Measurements from ENCODE around the gene DPYSL4.

Gene DPYSL4

DNA sequence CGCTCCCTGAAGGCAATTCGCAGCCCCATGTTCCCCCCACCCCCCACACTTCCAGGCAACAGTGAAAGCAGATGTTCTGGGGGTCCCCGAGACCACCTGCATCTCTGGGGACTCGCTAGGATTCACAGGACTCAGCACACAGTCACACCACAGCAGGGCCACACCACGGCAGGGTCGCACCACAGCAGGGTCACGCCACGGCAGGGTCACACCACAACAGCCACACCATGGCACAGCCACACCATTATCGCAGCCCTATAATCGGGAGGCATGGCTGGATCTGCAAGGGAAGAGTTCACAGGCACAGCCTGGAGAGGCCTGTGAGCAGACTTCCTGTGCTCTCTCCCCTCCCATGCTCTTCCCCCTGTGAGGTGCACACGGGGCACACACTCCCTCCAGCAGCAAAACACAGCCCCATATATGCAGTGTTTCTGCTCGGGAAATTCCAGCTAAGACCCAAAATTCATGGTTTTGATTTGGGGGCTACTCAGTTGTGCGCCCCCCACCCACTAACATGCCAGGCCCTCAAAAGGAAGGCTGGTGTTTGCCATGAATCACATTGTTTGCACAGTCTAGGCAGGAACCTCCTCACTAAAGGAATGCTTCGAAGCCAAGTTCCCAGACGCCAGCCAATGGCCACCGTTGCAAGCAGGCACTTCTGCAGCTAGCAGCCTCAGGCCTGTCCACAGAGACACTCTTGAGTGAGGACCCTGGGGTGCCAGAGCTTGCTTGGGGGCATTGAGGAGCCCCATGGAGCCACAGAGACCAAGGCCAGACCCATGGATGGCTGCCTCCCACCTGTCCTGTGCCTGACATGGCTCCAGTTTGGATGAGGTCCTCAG, 7.0 kb upstream of the DPYSL4 start:
- no peak for DNase-seq

DNA sequence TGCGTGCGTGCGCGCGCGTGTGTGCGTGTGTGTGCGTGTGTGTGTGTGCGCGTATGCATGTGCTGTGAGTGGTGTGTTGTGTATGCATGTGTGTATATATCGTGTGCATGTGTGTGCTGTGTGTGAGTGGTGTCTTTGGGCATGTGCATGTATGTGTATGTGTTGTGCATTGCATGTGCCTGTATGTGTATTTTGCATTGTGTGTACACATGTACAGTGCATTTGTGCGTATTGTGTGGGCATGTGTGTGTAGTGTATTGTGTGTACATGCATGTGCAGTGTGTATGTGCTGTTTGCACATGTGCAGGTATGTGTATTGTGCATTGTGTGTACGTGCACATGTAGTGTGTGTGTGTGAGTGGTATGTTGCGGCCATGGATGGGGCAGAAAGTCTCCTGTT, 6.0 kb upstream of the DPYSL4 start:
- DNase-seq: no peak

DNA sequence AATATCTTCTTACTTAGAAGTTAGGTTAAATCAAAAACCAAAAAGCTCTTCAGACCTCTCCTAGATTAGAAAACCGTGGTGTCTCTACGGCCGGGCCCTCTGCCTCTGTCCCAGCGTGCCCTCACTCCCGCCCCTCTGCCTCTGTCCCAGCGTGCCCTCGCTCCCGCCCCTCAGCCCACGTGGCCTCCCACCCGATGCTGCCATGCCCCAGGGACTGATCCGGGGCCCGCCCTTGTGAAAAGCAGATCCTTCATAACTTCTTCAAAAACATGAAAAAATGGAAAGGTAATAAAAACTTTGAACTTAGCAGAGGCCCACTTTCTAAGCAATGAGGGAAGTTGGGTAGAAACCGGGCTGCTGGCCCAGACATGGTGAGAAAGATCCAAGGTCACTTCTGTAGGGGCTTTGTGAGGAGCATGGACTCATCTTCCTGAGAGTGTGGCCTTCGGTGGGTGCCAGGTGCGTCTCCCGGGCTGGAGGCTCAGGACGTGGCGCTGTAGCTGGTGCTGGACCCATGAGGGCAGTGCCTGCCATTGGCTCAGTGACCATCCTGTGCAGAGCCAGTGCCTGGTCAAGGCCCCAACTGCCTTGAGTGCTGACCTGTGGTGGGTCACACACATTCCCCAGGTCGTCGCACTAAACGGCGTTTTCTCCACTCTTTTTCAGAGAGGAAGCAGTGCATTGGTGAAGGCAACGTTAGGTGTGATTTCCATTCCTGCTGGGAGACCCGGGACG, 4.9 kb upstream of the DPYSL4 start:
- no peak for DNase-seq

DNA sequence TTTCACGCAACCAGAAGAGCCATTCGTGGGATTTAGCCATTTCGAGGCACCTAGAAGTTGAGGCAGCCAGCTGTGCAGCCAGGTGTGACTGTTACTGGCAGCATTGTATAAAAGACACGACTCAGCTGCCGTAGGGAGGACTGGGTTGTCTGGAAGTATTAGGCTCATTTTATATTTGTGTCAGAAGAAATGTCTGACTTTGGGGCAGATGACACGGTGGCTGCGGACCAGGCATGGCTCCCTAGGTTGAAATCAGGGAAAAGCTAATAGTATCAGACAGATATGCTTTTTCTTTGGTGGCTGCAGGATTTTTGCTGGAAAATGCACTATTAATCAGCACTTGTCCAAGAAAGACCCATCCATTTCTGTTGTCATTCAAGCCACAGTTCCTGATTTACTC, 4.2 kb upstream of the DPYSL4 start:
- no peak for DNase-seq

DNA sequence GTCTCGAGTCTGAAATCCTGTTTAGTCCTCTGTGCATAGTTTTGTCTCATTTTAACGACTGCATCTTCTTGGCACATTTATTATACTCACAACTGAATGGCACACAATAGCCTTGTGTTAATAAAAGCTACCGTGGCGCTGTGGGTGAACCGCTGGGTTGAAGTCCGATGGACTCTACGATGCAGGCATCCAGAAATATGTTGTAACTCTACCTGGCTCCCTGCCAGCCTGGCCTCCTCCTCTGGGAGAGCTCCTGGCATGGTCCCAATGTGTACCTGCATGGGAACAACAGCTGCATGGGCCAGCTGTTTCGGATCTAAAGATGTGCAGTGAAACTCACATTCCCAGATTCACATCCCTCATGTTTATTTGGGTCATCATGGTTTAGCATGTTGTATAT, 3.7 kb upstream of the DPYSL4 start:
- DNase-seq: peak in 2 of 3 experiments; percentile 11 to 20

DNA sequence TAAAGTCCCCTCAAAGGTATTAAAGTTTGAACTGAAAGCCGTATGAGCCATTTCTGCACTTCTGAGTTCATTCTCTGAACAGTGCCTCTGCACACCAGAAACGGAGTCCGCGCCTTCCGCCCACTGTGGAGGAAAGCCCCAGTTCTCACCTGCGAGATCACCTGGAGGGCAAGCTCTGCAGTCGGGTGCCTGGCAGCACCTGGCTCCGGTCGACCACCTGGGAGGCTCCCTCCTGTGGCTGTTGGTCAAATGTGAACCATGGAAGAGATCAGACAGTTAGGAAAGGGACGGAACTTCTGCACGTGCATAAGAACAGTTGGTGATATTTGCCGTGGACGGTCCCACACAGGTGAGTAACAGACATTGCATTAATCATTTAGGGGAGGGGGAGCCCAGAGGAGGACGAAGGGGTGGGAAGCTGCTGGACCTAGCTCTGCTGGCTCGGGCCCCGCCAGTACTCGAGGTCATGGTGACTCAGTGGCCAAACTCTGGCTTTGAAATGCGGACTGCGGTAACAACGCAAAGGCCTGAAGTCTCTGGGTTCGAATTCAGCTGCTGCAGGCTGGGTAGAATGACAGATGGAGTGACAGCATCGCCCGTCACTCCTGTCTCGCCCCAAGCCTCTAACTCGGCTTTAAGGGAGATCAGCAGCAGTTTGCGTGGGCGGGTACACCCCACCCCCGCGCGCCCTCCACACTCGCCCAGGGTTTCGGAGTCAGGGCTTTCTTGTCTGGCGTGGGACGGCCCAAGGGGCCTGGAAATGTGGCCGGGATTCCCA, 1.7 kb upstream of the DPYSL4 start:
- peak in 2 of 3 experiments; percentile 25 to 58 for DNase-seq

DNA sequence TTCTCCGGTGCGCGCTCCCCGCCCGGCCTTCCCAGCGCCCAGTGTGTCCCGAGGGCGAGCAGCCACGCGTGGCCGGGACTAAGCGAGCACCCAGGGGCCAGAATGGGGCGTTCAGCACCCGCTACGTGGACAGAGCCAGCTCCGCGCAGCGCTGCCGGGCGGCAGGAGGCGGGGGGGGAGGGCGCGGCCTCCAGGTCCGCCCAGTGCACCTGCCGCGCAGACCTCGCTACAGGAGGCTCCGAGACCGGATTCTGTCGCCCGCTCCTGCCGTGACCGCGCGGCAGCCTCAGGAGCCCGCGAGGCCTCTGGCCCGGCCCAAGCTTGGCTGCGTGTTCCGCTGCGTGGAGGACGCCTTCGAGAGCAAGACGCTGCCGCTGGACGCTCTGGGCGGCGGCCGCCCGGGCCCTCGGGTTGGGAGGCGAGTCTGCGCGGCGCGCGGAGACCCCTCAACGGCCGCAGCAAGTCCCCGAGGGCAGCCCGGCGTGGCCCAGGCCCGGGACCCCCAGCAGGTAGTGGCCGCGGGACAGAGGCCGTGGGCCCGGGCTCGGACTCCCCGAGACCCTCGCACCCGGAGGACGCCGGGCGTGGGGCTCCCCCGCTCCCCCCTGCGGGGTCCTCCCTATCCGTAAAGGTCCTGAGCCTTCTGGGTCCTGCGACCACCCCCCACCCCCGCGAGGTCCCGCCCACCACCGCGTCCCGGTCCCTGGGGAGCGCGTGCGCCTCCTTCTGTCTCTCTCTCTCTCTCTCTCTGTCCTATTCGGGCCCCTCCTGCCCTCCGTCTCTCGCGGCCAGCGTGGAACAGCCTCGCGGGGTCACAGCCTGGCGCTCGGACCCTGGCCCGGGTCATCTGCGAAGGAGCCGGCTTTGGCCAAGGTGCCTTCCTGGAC, 904 bp upstream of the DPYSL4 start:
- peak; percentile 43 to 71 (median 53) for DNase-seq

DNA sequence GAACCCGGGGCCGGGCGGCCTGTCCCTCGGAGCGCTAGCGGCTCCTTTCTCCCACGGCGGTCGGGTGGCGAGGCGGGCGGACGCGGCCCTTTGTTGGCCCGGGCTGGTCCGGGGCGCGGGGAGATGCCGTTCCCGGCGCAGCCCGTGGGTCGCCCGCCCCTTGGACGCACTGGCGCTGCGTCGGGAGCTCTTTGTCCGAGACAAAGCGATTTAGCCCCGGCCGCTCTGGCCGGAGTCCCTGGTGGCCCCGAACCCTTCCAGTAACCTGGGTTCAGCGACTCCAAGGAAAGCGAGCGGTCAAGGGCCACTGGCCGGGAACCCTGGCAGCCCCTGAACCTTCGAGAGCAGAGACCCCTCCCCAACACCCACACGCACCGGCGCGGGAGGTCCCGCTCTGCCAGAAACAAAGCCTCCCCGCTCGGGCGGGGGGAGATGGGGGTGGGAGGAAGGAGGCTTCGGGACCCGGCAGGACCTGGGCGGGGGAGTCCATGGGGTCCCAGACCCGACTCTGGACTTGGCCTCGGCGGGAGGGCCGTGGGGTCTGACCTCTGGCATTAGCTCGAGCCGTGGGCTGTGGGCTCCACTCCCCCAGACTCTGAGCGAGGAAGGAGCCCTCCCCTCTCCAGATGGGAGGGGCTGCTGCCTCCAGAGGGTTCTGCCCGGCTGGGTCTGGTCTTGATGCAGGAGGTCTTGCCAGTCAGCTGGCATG, 836 bp downstream of the DPYSL4 start:
- peak in 2 of 3 experiments; percentile 42 to 49 for DNase-seq

DNA sequence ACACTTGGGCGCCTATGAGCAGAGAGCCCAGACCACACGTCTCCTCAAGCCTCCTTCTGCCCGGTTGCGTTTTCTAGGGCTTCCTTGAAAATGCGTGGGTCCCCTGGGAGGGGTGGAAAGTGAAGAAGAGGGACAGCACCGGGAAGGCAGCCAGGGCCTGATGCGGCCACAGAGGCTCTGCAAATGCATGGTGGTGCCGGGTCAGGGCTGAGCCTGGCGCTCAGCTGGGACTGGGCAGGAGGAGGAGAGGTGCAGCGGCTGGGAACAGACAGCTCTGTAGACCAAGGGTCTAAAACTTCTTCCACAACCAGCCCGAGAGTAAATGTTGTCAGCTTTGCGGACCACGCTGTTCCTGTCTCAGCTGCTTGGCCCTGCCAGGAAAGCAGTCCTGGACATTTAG, 1.6 kb downstream of the DPYSL4 start:
- no peak for DNase-seq

DNA sequence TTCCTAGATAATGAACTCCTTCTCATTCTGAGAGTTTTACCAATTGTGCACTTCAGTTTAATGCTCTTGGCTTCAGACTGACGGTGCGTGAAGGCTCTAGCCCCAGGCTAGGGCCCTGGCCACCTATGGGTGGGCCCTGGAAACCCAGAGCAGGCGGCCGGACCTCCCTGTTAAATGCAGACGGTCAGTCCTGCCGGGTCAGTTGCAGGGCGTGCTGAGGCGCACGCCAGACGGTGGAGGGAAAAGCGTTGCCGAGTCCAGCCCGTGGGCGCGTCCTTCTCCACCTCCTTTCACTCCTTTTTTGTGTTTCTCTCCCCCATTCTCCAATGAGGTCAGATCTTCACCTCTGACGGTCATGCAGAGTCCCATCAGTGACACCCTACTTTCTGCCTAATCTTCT, 2.3 kb downstream of the DPYSL4 start:
- no peak for DNase-seq

DNA sequence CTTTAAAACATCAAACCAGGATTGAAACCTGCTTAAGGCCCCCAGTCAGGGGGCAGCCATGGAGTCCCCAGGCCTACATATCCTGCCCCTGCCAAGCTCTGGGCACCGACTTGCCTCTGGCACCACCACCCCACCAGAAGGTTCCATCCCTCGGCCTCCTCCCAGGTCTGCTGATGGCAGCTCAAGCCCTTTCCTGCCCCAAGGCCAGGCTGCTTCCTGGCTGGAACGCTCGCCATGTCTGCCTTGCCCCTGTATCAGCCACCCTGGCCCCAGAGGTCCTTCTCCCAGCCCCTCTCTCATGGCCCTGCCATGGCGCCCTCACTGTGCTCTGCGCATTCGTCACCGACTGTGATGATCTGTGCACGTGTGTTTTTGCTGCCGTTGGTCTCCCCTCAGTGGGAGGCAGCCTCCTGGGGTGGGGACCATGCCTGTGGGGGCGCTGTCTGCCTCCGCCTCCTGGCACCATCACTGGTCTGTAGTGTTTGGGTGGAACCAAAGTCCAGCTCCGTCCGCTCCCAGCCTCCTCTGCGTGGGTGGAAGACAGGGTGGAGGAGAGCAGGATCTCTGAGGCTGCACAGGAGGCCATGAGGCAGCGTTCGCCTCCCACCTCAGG, 3.2 kb downstream of the DPYSL4 start:
- no peak for DNase-seq

DNA sequence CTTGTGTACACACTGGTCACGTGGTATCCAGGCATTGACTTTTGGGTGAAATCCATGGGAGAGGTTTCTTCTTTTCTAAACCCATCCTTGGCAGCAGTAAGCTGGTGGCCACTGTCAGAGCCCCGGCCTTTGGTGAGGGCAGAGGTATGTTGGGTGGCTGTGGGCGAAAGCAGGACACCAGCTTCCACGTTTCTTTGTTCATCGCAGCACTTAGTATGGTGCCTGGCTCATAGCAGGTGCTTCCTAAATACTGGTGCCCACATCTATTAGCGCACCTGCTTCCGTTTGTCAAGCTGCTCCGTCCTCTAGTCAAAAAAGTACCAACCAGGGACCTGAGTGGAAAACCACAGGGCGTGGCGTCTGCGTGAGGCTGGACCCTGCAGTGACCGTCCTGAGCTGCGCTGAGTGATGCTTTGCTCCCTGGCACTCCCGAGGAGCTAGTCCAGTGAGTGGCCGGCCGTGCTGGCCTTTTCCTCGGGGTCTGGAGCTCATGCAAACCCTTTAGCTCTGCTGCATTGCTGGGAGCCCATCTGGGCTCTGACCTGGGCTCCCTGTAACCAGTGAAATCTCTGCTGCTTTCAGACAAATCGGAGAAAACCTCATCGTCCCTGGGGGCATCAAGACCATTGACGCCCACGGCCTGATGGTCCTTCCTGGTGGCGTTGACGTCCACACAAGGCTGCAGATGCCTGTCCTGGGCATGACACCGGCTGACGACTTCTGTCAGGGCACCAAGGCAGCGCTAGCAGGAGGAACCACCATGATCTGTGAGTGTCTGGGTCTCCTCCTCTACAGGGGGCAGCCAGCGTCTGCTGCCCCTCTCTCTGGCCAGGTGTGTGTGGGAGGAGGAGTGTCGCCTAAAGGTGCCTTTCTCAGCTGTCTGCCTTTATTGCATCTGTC, 5.6 kb downstream of the DPYSL4 start:
- DNase-seq: no peak

DNA sequence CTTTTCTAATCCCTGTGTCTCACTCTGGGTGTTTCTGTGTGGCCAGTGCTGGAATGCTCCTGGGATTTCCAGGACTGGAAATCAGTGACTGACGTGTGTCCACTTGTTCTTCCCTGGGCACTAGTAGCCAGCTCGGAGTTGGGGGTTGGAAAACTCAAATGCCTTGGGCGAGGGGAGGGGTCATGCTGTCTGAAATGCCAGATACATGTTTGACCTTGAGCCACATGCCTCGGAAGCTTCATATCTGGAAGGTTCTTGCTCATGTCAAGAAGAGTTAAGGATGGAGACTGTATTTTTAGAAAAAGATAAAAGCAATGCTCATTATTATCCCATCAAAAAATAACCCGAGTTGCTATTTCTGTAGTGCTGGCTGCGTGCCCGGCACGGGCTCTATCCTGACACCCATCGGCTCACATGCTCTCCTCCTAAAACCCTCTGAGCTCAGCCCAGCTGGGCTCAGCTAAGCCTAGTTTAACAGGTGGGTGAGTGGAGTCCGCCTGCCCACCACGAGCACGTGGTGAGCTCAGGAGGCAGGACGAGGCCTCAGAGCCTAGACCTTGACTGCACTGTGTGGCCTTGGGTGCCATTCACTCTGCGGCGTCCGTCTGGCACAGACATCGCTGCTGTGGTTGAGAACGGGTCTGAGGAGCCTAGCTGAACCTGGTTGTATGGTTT, 6.4 kb downstream of the DPYSL4 start:
- no peak for DNase-seq

DNA sequence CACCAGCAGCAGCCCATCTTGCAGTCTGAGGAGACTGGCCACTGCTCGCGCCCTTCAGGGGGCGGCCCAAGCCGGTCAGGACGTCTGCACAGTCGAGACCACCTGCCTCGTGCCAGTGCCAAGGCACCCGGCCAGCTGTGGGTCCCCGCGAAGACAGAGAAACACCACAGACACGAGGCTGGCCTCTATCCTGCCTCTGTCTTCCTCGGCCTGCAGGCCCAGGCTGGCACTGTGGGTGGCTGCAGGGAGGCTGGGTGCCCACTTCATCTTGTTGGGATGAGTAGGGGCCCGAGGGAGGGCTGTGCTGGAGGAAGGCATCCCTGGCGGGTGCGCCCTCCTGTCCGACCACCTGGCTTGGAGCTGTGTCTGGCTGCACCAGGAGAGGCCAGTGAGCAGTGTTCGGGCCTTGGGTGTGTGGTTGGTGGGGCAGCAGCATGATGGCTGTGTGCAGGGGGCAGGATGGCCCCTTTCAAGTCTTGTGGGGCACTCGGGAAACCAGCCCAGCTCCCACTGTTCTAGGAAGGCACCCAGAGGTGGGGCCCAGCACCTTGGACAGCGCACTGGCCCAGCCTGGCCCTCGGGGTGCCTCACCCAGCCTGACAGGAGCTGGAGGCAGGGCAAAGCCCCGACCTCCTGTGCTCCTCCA, 7.3 kb downstream of the DPYSL4 start:
- no peak for DNase-seq

DNA sequence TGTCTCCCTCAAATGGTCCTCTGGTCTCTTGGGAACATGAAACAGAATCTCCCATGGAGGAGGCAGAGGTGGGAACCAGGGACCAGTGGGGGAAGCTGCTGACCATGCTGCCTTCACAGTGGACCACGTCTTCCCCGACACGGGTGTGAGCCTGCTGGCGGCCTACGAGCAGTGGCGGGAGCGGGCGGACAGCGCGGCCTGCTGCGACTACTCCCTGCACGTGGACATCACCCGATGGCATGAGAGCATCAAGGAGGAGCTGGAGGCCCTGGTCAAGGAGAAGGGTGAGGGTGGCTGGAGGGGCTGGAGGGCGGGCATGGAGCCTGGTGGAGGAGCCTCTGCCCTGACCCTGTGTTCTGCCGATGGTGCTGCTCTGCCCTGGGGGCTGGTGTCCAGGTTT, 8.0 kb downstream of the DPYSL4 start:
- DNase-seq: no peak

DNA sequence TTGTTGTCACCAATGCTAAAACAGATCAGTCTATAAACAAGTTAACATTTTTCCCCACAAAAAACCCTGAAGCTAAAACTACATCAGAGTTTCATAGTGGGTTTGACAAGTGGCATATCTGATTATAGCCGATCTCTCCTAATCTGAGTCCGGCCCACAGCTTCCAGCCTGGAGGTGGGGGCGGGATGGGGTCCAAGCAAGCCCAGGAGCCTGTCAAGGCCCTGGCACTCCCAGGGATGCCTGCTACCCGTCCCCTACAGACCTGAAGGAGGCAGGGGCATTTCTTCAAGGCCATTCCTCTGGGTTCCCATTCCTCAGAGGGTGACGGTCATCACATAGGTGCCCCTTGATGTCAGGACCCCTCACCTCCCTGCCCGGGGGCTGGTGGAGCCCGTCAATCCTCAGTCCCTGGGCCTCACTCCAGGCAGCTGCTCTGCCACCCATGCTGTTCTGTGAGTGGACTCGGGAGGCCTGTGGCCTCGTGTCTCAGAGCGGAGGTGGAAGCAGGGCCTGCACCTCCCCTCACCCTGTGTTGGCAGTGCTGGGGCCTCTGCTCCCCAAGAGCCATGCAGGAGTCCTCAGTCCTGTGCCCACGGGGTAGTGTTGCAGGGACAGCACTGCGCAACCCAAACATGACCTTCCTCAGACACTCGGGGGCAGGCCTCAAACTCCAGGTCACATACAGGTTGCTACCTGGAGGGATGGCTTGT, 8.8 kb downstream of the DPYSL4 start:
- DNase-seq: no peak

DNA sequence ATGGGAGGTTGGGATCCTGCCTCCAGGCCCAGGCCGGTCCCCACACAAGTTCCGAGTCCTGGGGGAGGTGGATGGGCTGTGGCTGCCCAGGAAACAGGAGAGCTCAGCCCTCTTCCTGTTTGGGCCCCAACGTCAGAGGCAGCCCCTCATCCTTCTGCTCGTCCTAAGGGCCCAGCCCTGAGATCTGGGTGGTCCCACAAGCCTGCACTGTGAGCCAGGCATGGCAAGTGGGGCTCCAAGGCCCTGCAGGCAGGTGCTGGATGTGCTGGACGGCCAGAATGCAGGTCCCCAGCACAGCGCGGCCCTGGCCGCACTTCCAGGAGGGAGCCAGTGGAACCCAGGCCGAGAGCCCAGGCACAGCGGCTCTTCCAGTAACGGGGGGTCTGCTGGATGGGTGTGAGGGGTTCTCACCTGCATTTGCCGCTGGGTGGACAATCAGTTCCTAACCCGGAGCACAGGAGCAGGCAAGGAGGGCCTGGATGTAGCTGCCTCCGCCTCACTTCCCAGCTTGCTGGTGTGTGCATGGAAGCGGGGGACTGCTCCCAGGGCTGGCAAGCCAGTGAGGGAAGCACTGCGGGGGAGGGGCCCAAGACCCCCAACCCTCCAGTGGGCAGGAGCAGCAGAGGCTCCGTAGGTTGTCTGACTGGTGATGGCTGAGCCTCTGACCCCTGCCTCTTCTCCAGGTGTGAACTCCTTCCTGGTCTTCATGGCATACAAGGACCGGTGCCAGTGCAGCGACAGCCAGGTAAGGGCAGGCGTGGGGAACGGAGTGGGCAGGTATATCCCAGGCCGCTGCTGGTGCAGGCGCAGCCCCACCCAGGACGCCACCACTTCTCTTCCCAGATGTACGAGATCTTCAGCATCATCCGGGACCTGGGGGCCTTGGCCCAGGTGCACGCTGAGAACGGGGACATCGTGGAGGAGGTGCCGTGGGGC, 9.7 kb downstream of the DPYSL4 start:
- DNase-seq: no peak
